HEK293T (cell line): ENCODE measurements around the gene RAB5B.
A peak's percentile ranks its signal among the peaks of the same experiment; 100 is the strongest.
"Not testable (repeated sequence)": the region's sequence is repeated elsewhere in the genome, so short reads cannot be mapped to it uniquely, and the experiment has no call there.

Experiments used
- CTCF ChIA-PET: fragments of 350-600 bp; formaldehyde crosslinking; extraction: SDS; loops from one replicate; lab custom pipeline; 2021; ENCODE audit warnings: antibody characterized with exemption, inconsistent platforms; lab: Yijun Ruan, JAX
- POLR2A ChIA-PET: fragments of 350-600 bp; formaldehyde crosslinking; extraction: SDS; loops from one replicate; lab custom pipeline; 2020; ENCODE audit warnings: antibody characterized with exemption, inconsistent platforms; lab: Yijun Ruan, JAX
- DNase-seq: peaks from one replicate; pipeline ENCODE4 v3.0.0; 2012; ENCODE audit warnings: mixed read lengths; ENCODE audit errors: extremely low spot score
- ARNT ChIP-seq: fragments of 450-650 bp; IDR thresholded peaks from 2 replicates; pipeline ENCODE4 v1.6.1; 2017; ENCODE audit warnings: mild to moderate bottlenecking
- BHLHE40 ChIP-seq: fragments of 450-650 bp; IDR thresholded peaks from 2 replicates; pipeline ENCODE4 v1.6.1; 2016; ENCODE audit warnings: mild to moderate bottlenecking, moderate library complexity, borderline replicate concordance
- CTBP1 ChIP-seq: fragments of 450-650 bp; IDR thresholded peaks from 2 replicates; pipeline ENCODE4 v1.6.1; 2016; ENCODE audit warnings: borderline replicate concordance
- ELF4 ChIP-seq: fragments of 450-650 bp; IDR thresholded peaks from 2 replicates; pipeline ENCODE4 v1.6.1; 2017; ENCODE audit warnings: antibody characterized with exemption
- FOXA1 ChIP-seq: fragments of 450-650 bp; IDR thresholded peaks from 2 replicates; pipeline ENCODE4 v1.6.1; 2016; ENCODE audit warnings: mild to moderate bottlenecking
- FOXK2 ChIP-seq: fragments of 450-650 bp; IDR thresholded peaks from 2 replicates; pipeline ENCODE4 v1.6.1; 2016; ENCODE audit warnings: mild to moderate bottlenecking
- FOXM1 ChIP-seq: fragments of 450-650 bp; IDR thresholded peaks from 2 replicates; pipeline ENCODE4 v1.6.1; 2017; ENCODE audit warnings: mild to moderate bottlenecking, borderline replicate concordance
- HDGF ChIP-seq: fragments of 450-650 bp; IDR thresholded peaks from 2 replicates; pipeline ENCODE4 v1.6.1; 2017; ENCODE audit warnings: antibody characterized with exemption, borderline replicate concordance
- L3MBTL2 ChIP-seq: fragments of 450-650 bp; conservative IDR thresholded peaks from 2 replicates; pipeline ENCODE4 v1.6.1; 2016; ENCODE audit warnings: mild to moderate bottlenecking
- LEF1 ChIP-seq: fragments of 450-650 bp; IDR thresholded peaks from 2 replicates; pipeline ENCODE4 v1.6.1; 2017; ENCODE audit warnings: mild to moderate bottlenecking, borderline replicate concordance
- NFRKB ChIP-seq: fragments of 450-650 bp; IDR thresholded peaks from 2 replicates; pipeline ENCODE4 v1.6.1; 2016; ENCODE audit warnings: mild to moderate bottlenecking, moderate library complexity
- SP1 ChIP-seq: fragments of 450-650 bp; IDR thresholded peaks from 2 replicates; pipeline ENCODE4 v1.6.1; 2017
- SUZ12 ChIP-seq: fragments of 450-650 bp; IDR thresholded peaks from 2 replicates; pipeline ENCODE4 v1.6.1; 2016; ENCODE audit warnings: mild to moderate bottlenecking
- TARDBP ChIP-seq: fragments of 450-650 bp; IDR thresholded peaks from 2 replicates; pipeline ENCODE4 v1.6.1; 2016
- ZNF384 ChIP-seq: fragments of 450-650 bp; IDR thresholded peaks from 2 replicates; pipeline ENCODE4 v1.6.1; 2016
- TF ChIP-seq, protein P1 (sequence below): fragments of 450-650 bp; IDR thresholded peaks from 2 replicates; pipeline ENCODE4 v1.6.1; 2016

Gene RAB5B

DNA sequence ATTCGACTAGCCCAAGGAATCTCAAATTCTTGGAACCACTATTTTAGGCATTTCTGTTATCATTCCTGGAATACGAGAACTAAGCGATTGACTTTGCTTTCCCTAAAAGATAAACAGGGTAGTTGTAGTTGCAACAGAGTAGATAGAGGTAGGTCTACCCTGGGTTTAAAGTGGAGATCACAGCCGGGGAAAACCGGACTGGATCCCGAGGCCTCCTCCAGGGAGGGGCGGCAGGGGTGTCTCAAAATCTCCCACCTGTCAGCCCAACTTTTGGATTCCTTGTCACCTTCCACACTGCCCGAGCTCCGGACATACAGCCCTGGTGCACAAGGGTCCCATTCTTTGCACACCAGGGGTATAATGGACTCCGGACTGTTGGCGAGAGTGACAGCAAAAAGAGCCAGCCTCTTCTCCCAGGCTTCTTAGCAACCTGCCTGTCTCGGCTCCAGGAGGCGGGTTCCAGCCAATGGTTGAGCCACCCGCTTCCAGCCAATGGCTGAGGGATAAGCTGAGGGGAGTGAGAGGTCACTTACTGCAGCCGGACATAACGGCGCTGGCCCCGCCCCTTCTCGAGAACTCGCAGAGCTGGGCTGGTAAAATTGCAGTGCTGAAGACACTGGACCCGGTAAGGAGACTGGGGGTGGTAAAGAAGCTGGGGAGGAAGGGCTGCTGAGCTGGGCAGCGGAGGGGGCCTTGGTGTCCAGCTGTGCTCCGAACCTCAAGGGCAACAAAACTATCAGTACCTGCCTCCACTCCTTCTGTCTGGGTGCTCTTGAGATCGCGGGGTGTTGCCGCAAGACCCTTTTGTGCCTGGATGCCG is 23.0 kb downstream of the RAB5B start, which contains the start of gene SUOX:
SUOX (plus strand) TSS at position 562 of the 820 bp plus-strand sequence. CDS start 4,946 bp downstream, outside the sequence.
- no peak for TF ChIP-seq CTBP1
- TF ChIP-seq, protein P1, sequence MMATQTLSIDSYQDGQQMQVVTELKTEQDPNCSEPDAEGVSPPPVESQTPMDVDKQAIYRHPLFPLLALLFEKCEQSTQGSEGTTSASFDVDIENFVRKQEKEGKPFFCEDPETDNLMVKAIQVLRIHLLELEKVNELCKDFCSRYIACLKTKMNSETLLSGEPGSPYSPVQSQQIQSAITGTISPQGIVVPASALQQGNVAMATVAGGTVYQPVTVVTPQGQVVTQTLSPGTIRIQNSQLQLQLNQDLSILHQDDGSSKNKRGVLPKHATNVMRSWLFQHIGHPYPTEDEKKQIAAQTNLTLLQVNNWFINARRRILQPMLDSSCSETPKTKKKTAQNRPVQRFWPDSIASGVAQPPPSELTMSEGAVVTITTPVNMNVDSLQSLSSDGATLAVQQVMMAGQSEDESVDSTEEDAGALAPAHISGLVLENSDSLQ, result peak; percentile 98
- CTCF ChIA-PET, result interaction anchor here (0.7 to 2.6 kb wide), 10 partner anchors 10 to 258 kb away, joined by 3 to 21 read pairs (median 6); no protein-coding TSS in a partner anchor
- peak; percentile 94 for DNase-seq
- POLR2A ChIA-PET, result interaction anchor here (0.8 to 3.1 kb wide), 14 partner anchors 10 to 193 kb away, joined by 3 to 27 read pairs (median 6); partner anchors contain the start of genes RAB5B, SMARCC2 and ZC3H10

DNA sequence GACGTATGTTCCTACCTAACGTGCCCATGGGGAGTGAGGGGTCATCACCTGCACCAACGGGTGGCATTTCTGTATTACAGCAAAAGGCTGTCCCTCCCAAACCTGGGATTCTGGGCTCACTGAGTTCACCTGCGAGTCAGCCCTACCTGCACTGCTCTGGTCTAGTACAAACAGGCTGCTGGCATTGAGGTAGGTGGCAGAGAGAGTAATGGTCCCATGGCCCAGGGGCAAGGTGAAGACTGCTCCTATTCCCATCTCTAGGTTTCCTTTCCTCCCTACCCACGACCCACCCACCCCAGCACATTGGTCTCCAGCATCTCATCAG is 23.6 kb downstream of the RAB5B start:
- CTCF ChIA-PET, result interaction anchor here (0.7 to 2.6 kb wide), 5 partner anchors 10 to 57 kb away, joined by 3 to 14 read pairs (median 4); no protein-coding TSS in a partner anchor
- DNase-seq, result no peak
- POLR2A ChIA-PET, result interaction anchor here (0.8 to 3.1 kb wide), 13 partner anchors 9 to 192 kb away, joined by 3 to 27 read pairs (median 6); partner anchors contain the start of genes RAB5B and SMARCC2
- TF ChIP-seq FOXM1 (no peak), HDGF (no peak), FOXK2 (no peak), L3MBTL2 (no peak)

DNA sequence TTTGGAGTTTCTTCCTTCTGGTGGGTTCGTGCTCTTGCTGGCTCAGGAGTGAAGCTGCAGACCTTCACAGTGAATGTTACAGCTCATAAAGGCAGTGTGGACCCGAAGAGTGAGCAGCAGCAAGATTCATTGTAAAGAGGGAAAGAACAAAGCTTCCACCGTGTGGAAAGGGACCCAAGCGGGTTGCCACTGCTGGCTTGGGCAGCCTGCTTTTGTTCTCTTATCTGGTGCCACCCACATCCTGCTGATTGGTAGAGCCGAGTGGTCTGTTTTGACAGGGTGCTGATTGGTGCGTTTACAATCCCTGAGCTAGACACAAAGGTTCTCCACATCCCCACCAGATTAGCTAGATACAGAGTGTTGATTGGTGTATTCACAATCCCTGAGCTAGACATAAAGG is 25.6 kb downstream of the RAB5B start:
- DNase-seq, POLR2A ChIA-PET: not testable (repeated sequence)
- CTCF ChIA-PET, result interaction anchor here (1.6 kb wide), 1 partner anchor 25 kb away, joined by 3 read pairs; no protein-coding TSS in a partner anchor

DNA sequence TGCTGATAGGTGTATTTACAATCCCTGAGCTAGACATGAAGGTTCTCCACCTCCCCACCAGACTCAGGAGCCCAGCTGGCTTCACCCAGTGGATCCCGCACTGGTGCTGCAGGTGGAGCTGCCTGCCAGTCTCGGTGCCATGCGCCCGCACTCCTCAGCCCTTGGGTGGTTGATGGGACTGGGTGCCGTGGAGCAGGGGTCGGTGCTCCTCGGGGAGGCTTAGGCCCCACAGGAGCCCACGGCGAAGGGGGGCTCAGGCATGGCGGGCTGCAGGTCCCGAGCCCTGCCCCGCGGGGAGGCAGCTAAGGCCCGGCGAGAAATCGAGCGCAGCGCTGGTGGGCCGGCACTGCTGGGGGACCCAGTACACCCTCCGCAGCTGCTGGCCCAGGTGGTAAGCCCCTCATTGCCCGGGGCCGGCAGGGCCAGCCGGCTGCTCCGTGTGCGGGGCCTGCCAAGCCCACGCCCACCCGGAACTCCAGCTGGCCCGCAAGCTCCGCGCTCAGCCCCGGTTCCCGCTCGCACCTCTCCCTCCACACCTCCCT is 26.2 kb downstream of the RAB5B start:
- CTCF ChIA-PET, result interaction anchor here (1.6 kb wide), 1 partner anchor 25 kb away, joined by 3 read pairs; no protein-coding TSS in a partner anchor
- DNase-seq, POLR2A ChIA-PET: not testable (repeated sequence)

DNA sequence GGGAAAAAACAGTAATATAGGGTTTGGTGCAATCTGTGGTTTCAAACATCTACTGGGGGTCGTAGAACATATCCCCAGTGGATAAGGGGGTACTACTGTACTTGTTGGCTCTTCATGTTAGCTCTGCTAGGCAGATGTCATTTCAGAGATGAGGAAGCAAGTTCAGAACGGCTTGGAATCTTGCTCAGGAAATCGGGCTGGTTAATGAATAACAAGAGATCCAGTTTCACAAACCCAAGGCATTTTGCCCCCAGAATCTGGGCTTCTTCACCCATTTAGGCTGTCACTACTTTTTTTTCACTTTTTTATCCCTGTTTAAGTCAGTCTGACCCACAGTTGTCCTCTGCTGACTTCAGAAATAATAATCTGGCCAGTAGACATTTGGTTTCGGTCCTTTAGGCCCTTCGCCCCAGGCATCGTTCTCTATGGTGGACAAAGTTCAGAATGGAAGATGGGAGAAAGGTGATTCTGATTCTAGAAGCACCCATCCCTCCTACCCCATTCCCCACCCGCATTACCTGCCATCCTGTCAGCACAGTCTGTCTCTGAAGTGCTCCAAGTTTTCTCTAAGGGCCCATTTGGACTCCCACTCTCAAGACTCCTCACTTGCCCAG is 27.7 kb downstream of the RAB5B start:
- POLR2A ChIA-PET, result no interaction called here
- CTCF ChIA-PET, result no interaction called here
- DNase-seq, result no peak
- no peak for TF ChIP-seq NFRKB
- no peak for TF ChIP-seq FOXA1
- no peak for TF ChIP-seq FOXK2
- TF ChIP-seq SP1, result no peak
- no peak for TF ChIP-seq TARDBP
- no peak for TF ChIP-seq FOXM1
- TF ChIP-seq LEF1, result no peak
- no peak for TF ChIP-seq HDGF
- TF ChIP-seq BHLHE40, result no peak
- no peak for TF ChIP-seq L3MBTL2
- no peak for TF ChIP-seq ZNF384
- TF ChIP-seq, protein P1, result no peak
- no peak for TF ChIP-seq ARNT
- no peak for TF ChIP-seq CTBP1
- TF ChIP-seq SUZ12, result no peak
- no peak for TF ChIP-seq ELF4

DNA sequence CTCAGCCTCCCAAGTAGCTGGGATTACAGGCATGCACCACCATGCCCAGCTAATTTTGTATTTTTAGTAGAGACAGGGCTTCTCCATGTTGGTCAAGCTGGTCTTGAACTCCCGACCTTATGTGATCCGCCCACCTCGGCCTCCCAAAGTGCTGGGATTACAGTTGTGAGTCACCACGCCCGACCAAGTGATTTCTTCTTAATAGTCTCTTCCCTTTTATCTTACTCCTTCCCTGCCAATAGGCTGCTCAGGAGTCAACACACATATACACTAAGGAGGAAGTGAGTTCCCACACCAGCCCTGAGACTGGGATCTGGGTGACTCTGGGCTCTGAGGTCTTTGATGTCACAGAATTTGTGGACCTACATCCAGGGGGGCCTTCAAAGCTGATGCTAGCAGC is 29.5 kb downstream of the RAB5B start:
- CTCF ChIA-PET, POLR2A ChIA-PET, DNase-seq: not testable (repeated sequence)

DNA sequence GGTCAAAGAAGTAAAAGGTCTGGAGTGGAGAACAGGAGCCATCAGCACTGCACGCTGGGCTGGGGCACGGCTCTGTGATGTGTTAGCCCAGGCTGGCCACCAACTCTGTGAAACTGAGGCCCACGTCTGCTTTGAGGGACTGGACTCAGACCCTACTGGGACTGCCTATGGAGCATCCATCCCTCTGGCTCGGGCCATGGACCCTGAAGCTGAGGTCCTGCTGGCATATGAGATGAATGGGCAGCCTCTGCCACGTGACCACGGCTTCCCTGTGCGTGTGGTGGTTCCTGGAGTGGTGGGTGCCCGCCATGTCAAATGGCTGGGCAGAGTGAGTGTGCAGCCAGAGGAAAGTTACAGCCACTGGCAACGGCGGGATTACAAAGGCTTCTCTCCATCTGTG is 30.3 kb downstream of the RAB5B start:
- no peak for DNase-seq
- POLR2A ChIA-PET, result no interaction called here
- TF ChIP-seq ARNT (no peak), ZNF384 (no peak), ELF4 (no peak), LEF1 (no peak), SUZ12 (no peak), SP1 (no peak), FOXM1 (no peak), HDGF (no peak), NFRKB (no peak), L3MBTL2 (no peak), FOXA1 (no peak), BHLHE40 (no peak), CTBP1 (no peak), TARDBP (no peak), FOXK2 (no peak)
- TF ChIP-seq, protein P1, result no peak
- CTCF ChIA-PET, result no interaction called here
